Lower lobe of right lung (tissue), 2 donors: ENCODE measurements around the gene KRT72. TPM values are rescaled to one million over a fixed set of nuclear protein-coding genes. Genes with fewer than 3 reads are reported as not detected.

Experiments
- ATAC-seq, 2 donors: fragments of 200-7000 bp; cut with Tn5 transposase; one replicate each; pipeline ENCODE4 v1.9.1; 2020 to 2022; ENCODE audit warnings: mild to moderate bottlenecking in 2 of 2, moderate library complexity in 2 of 2
- DNase-seq: peaks from one replicate; pipeline ENCODE4 v3.0.0-alpha.2; 2020
- H3K27ac ChIP-seq: fragments of 200-600 bp; one replicate; pipeline ENCODE4 v1.8.0; 2022
- H3K27me3 ChIP-seq: fragments of 200-600 bp; one replicate; pipeline ENCODE4 v1.8.0; 2022; ENCODE audit warnings: low read depth
- H3K36me3 ChIP-seq: fragments of 200-600 bp; one replicate; pipeline ENCODE4 v1.8.0; 2022; ENCODE audit warnings: mild to moderate bottlenecking
- H3K4me1 ChIP-seq: fragments of 200-600 bp; one replicate; pipeline ENCODE4 v1.8.0; 2022
- H3K4me3 ChIP-seq: fragments of 200-600 bp; one replicate; pipeline ENCODE4 v1.8.0; 2022; ENCODE audit warnings: mild to moderate bottlenecking
- H3K9me3 ChIP-seq: fragments of 200-600 bp; one replicate; pipeline ENCODE4 v1.8.0; 2022
- CTCF ChIP-seq: fragments of 200-600 bp; IDR thresholded peaks from one replicate; pipeline ENCODE4 v1.8.0; 2022; ENCODE audit warnings: antibody characterized with exemption, mild to moderate bottlenecking
- intact Hi-C: fragments of 100-400 bp; cut with DNase I; formaldehyde crosslinking; loops from one replicate; pipeline ENCODE4 v1.11.0; 2022
- total RNA-seq: library from RNA; stranded (reverse); fragmentation: NEBNext Ultra II Directional; extraction: Animal tissue kit (Norgen Biotek cat#: 25700); gene quantifications from one replicate; pipeline ENCODE4 v1.2.1, GENCODE V29; 2021
- donor health status: DM: no; HTN: yes; CAD: no; lungs with severe emphysema.

The KRT72 gene
- total RNA-seq, 1 donor from 2014 or later: not detected

DNA sequence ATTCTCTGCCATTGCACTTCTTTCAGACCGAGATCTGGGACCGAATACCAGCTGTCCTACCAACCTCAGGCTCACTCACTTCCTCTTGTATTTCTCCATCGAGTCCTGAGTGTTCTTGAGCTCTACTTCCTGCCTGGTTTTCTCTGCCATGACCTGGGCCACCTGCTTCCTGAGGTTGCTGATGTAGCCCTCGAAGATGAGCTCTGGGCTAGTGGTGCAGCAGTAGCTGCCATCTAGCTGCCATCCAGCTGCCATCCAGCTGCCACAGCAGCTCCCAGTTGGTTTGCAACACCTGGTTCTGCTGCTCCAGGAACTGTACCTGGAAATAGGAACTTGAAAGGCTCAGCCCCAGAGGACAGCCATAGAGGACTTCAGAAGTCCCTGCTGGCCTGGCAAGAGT lies 32.1 kb upstream of the KRT72 start:
- Histone ChIP-seq H3K9me3 (no peaks in the 10 kb centered on the region), H3K4me3 (no peak overlapping the region), H3K27ac (no peak overlapping the region), H3K4me1 (no peaks in the 10 kb centered on the region), H3K27me3 (peaks cover 4% of the 10 kb centered on the region), H3K36me3 (no peaks in the 10 kb centered on the region)
- ATAC-seq (no peak), DNase-seq (no peak)
- no peak for TF ChIP-seq CTCF
- intact Hi-C loops: no loop called here

- DNase-seq: no peak
Measured at GRCh38 chr12:52632656-52633055, 31.4 kb upstream of the KRT72 start.

DNA sequence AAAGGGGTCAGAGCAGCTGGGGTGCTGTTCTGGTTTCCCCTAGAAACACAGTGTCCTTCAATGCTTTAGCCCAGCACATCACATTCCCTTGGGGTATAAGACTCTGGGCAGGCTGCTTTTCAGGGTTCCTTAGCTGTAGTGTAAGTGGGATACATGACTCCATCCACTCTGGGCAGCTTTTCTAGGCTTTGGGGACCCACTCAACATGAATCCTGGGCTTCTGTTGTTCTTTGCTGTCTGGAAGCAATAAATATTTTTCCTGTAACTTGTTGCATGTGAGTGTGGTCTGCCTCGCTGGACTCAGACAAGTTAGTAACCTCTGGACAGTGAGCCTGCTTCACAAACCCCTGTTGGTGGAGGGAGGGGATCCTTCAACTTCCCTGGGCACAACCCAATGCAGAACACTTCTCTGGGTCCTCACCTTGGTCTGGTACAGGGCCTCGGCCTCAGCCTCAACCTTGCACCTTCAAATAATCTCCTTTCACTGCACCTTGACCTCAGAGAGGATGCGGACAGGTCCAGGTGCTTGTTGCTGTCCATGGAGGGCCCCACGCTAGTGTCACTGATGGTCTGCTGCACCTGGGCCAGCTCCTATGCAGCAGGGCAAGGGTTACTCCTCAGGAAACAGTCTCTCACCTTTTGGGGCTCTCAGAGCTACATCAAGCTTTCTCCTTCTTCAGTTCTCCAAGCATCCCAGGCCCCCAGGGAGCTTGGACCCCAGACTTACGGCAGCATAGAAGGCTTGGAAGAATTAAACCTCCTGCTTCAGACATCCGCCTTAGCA lies 30.6 kb upstream of the KRT72 start:
- H3K9me3 ChIP-seq: no peaks in the 10 kb centered on the region
- H3K27me3 ChIP-seq: peaks cover 4% of the 10 kb centered on the region
- ATAC-seq (no peak), DNase-seq (no peak)
- H3K4me3 ChIP-seq: no peak overlapping the region
- intact Hi-C loops: no loop called here
- no peak for TF ChIP-seq CTCF
- no peak overlapping the region for H3K27ac ChIP-seq
- no peaks in the 10 kb centered on the region for H3K4me1 ChIP-seq
- H3K36me3 ChIP-seq: no peaks in the 10 kb centered on the region

More at GRCh38 chr12:52632656-52633055, 31.4 kb upstream of the KRT72 start:
- no peak overlapping the region for H3K27ac ChIP-seq
- no peaks in the 10 kb centered on the region for H3K4me1 ChIP-seq
- intact Hi-C loops: no loop called here
- no peaks in the 10 kb centered on the region for H3K9me3 ChIP-seq
- H3K4me3 ChIP-seq: no peak overlapping the region
- ATAC-seq: no peak
- H3K27me3 ChIP-seq: peaks cover 4% of the 10 kb centered on the region
- no peak for TF ChIP-seq CTCF
- no peaks in the 10 kb centered on the region for H3K36me3 ChIP-seq

- ATAC-seq: no peak
- no peaks in the 10 kb centered on the region for H3K4me1 ChIP-seq
- H3K27me3 ChIP-seq: peaks cover 4% of the 10 kb centered on the region
- H3K4me3 ChIP-seq: no peak overlapping the region
- intact Hi-C loops: no loop called here
- H3K9me3 ChIP-seq: no peaks in the 10 kb centered on the region
- H3K36me3 ChIP-seq: no peaks in the 10 kb centered on the region
- TF ChIP-seq CTCF: no peak
- H3K27ac ChIP-seq: no peak overlapping the region
- DNase-seq: no peak
Measured at GRCh38 chr12:52631264-52631663, 30.0 kb upstream of the KRT72 start.

DNA sequence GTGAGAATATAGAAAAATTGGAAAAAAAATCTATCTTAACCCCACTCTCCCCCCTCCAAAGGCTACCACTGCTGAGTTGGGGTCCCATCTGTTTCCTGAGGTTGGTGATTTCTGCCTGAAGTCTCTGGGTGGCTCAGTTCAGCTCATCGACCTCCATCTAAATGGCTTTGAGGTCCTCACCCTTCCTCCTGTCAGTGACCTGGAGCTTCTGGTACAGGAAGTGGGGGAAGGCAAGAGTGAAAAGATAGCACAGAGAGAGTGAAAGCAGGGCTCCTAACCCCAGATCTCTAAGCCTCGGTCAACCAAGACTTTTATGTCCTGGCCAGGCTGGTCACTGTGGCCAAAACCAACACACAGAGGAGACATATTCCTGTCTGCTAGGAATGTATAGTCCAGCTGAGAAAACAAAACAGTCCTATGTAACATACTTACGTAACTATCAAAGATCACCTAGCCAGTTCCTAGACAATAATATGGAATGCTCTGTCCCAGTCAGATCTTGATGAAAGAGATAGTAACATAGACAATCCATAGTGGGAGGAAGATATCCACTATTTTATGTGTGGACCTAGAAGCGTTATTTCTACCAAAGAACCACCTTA lies 29.4 kb upstream of the KRT72 start:
- Histone ChIP-seq H3K4me3 (no peak overlapping the region), H3K36me3 (no peaks in the 10 kb centered on the region), H3K27ac (no peak overlapping the region), H3K9me3 (no peaks in the 10 kb centered on the region), H3K4me1 (no peaks in the 10 kb centered on the region), H3K27me3 (peaks cover 4% of the 10 kb centered on the region)
- no peak for DNase-seq
- intact Hi-C loops: no loop called here
- ATAC-seq: no peak
- TF ChIP-seq CTCF: no peak
